ENCODE data around the gene C4BPA.

DNA sequence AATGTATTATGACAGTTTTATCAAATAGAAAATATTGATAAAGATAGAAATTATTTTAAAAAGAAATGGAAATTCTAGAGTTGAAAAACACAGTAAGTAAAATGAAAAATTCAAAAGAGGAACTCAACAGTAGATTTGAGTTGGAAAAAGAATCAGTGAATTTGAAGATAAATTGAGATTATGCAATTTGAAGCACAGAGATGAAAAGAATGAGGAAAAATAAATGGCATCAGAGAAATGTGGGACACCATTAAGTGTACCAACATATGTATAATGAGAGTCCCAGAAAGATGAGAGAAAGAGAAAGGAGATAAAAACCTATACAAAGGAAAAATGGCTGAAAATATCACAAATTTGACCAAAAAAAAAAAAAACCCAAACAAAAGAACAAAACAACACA is 25.0 kb downstream of the C4BPA start:
- TF ChIP-seq POLR2AphosphoS5 (IDR thresholded peaks at IDR 0.05) = no peak
- TF ChIP-seq, protein P1, sequence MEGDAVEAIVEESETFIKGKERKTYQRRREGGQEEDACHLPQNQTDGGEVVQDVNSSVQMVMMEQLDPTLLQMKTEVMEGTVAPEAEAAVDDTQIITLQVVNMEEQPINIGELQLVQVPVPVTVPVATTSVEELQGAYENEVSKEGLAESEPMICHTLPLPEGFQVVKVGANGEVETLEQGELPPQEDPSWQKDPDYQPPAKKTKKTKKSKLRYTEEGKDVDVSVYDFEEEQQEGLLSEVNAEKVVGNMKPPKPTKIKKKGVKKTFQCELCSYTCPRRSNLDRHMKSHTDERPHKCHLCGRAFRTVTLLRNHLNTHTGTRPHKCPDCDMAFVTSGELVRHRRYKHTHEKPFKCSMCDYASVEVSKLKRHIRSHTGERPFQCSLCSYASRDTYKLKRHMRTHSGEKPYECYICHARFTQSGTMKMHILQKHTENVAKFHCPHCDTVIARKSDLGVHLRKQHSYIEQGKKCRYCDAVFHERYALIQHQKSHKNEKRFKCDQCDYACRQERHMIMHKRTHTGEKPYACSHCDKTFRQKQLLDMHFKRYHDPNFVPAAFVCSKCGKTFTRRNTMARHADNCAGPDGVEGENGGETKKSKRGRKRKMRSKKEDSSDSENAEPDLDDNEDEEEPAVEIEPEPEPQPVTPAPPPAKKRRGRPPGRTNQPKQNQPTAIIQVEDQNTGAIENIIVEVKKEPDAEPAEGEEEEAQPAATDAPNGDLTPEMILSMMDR (IDR thresholded peaks at IDR 0.05) = no peak
- no peak for TF ChIP-seq POLR2A (IDR thresholded peaks at IDR 0.05)
